Panc1 (cell line): ENCODE data around the gene APCDD1L. TPM values are rescaled to one million over a fixed set of nuclear protein-coding genes. Genes with fewer than 3 reads are reported as not detected.

Experiments
- ATAC-seq: fragments of 200-7000 bp; cut with Tn5 transposase; 2 replicates; pipeline ENCODE4 v1.9.1; 2020; ENCODE audit warnings: mild to moderate bottlenecking, moderate library complexity
- BruUV-seq: library from RNA; stranded (reverse); fragments of 400-500 nt; replicated peaks from 2 replicates; lab custom pipeline; 2021; lab: Mats Ljungman, UMichigan
- CTCF ChIA-PET: fragments of 300-600 bp; sonication (Branson Sonifier 250); formaldehyde crosslinking; loops from one replicate; lab custom pipeline; 2022; ENCODE audit warnings: antibody characterized with exemption; lab: Charles Lee
- POLR2A ChIA-PET: fragments of 300-600 bp; sonication (Branson Sonifier 250); formaldehyde crosslinking; loops from one replicate; lab custom pipeline; 2022; ENCODE audit warnings: antibody characterized with exemption; lab: Charles Lee
- DNase-seq: peaks from one replicate; pipeline ENCODE4 v3.0.0-alpha.2; 2010; ENCODE audit warnings: low read depth, low spot score
- H3K27ac ChIP-seq: 2 replicates; pipeline ENCODE4 v1.5.1; 2011; ENCODE audit warnings: mild to moderate bottlenecking, low read length, inconsistent platforms
- H3K27me3 ChIP-seq: fragments of 200-500 bp; sonication (Bioruptor generic); 2 replicates; pipeline ENCODE4 v1.6.0; 2014; ENCODE audit warnings: low read length, inconsistent platforms; ENCODE audit not compliant: control insufficient read depth, insufficient read depth
- H3K36me3 ChIP-seq: fragments of 200-500 bp; sonication (Bioruptor generic); 2 replicates; pipeline ENCODE4 v1.5.1; 2014; ENCODE audit warnings: inconsistent platforms, mild to moderate bottlenecking, low read length, moderate library complexity; ENCODE audit not compliant: control insufficient read depth, insufficient read depth
- H3K4me1 ChIP-seq: 2 replicates; pipeline ENCODE4 v1.5.1; 2011; ENCODE audit warnings: inconsistent platforms, mild to moderate bottlenecking, low read length, moderate library complexity; ENCODE audit not compliant: control insufficient read depth, insufficient read depth
- H3K4me3 ChIP-seq, 2 experiments: 2 replicates each; pipeline ENCODE4 v1.5.1; 2011 to 2012; ENCODE audit warnings: low read depth in 2 of 2, low read length in 2 of 2, mild to moderate bottlenecking in 2 of 2, inconsistent platforms in 1 of 2, moderate library complexity in 1 of 2
- H3K9me3 ChIP-seq: fragments of 200-500 bp; sonication (Bioruptor generic); 2 replicates; pipeline ENCODE4 v1.5.1; 2014; ENCODE audit warnings: low read depth, mild to moderate bottlenecking, inconsistent platforms, low read length, moderate library complexity; ENCODE audit not compliant: control insufficient read depth, insufficient read depth
- POLR2AphosphoS5 ChIP-seq: IDR thresholded peaks from 2 replicates; pipeline ENCODE4 v1.6.1; 2012; ENCODE audit warnings: mild to moderate bottlenecking, low read depth, low read length, moderate library complexity
- SIN3A ChIP-seq: IDR thresholded peaks from 2 replicates; pipeline ENCODE4 v1.6.1; 2012; ENCODE audit warnings: low read depth, mild to moderate bottlenecking, low read length, moderate library complexity, borderline replicate concordance; ENCODE audit not compliant: insufficient read depth
- TCF7L2 ChIP-seq: IDR thresholded peaks from 2 replicates; pipeline ENCODE4 v1.6.1; 2011; ENCODE audit warnings: mild to moderate bottlenecking, low read depth, low read length, inconsistent platforms
- in situ Hi-C: cut with HindIII; loops from 2 replicates; pipeline ENCODE4 v1.10.0; 2016; ENCODE audit warnings: low sequenced_read_pairs, low pct_unique_long_range_greater_than_20kb
- intact Hi-C: fragments of 100-400 bp; cut with micrococcal nuclease; formaldehyde crosslinking; loops from one replicate; pipeline ENCODE4 v1.10.0; 2022; ENCODE audit not compliant: unreplicated experiment
- total RNA-seq: library from RNA; stranded (reverse); gene quantifications from one replicate; pipeline ENCODE4 v1.2.1, GENCODE V29; 2021; ENCODE audit not compliant: unreplicated experiment
- TF ChIP-seq, protein P1 (sequence below): fragments of 450-650 bp; IDR thresholded peaks from 2 replicates; pipeline ENCODE4 v1.5.1; 2017; ENCODE audit warnings: mild to moderate bottlenecking
- TF ChIP-seq, protein P2 (sequence below), 2 experiments: IDR thresholded peaks; 2 replicates each; pipeline ENCODE4 v1.6.1; 2011 to 2012; ENCODE audit warnings: low read depth in 2 of 2, control low read depth in 1 of 2, low read length in 1 of 2, mild to moderate bottlenecking in 1 of 2, moderate library complexity in 1 of 2; ENCODE audit not compliant: insufficient read depth in 1 of 2

Gene APCDD1L
- total RNA-seq, 1 experiment from 2014 or later, result 0.62 TPM

DNA sequence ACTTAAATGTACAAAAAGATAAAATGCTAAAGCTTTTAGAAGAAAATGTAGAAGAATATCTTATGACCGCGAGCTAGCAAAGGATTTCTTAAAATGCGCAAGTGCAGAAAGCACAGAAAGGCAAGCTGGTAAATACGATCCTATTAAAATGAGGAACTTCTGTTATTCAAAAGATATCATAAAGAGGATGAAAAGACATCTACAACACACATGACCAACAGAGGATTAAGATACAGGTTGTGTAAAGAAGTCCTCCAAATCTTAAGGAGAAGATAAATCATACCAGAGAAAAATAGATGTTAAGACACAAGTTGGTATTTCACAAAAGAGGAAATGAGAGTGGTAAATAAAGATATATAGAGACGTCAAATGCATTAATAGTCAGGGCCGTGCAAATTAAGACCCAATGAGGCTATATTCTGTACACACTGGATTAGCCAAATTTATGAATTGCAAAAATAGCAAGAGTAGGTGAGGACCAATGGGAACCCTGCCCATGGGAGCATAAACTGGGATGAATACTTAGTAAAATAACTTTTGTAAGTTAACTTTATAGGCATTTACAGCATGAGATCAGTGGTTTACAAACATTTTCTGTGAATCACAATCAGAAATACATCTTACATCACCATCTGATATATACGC is 23.0 kb downstream of the APCDD1L start:
- H3K27me3 ChIP-seq, result no peaks in the 10 kb centered on the region
- no TSS peak for BruUV-seq
- in situ Hi-C loops (no loop called here), intact Hi-C loops (no loop called here)
- no peak overlapping the region for H3K27ac ChIP-seq
- no peak overlapping the region for H3K4me3 ChIP-seq
- no peaks in the 10 kb centered on the region for H3K4me1 ChIP-seq
- peaks cover 3% of the 10 kb centered on the region; the same call in 1 of the 2 replicates for H3K9me3 ChIP-seq
- POLR2A ChIA-PET, result no interaction called here
- H3K36me3 ChIP-seq, result no peaks in the 10 kb centered on the region
- CTCF ChIA-PET, result no interaction called here
- ATAC-seq (no peak), DNase-seq (no peak)
- TF ChIP-seq SIN3A, result no peak
- TF ChIP-seq TCF7L2, result no peak
- TF ChIP-seq POLR2AphosphoS5, result no peak
- TF ChIP-seq, protein P1, sequence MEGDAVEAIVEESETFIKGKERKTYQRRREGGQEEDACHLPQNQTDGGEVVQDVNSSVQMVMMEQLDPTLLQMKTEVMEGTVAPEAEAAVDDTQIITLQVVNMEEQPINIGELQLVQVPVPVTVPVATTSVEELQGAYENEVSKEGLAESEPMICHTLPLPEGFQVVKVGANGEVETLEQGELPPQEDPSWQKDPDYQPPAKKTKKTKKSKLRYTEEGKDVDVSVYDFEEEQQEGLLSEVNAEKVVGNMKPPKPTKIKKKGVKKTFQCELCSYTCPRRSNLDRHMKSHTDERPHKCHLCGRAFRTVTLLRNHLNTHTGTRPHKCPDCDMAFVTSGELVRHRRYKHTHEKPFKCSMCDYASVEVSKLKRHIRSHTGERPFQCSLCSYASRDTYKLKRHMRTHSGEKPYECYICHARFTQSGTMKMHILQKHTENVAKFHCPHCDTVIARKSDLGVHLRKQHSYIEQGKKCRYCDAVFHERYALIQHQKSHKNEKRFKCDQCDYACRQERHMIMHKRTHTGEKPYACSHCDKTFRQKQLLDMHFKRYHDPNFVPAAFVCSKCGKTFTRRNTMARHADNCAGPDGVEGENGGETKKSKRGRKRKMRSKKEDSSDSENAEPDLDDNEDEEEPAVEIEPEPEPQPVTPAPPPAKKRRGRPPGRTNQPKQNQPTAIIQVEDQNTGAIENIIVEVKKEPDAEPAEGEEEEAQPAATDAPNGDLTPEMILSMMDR, result no peak
- TF ChIP-seq, protein P2, sequence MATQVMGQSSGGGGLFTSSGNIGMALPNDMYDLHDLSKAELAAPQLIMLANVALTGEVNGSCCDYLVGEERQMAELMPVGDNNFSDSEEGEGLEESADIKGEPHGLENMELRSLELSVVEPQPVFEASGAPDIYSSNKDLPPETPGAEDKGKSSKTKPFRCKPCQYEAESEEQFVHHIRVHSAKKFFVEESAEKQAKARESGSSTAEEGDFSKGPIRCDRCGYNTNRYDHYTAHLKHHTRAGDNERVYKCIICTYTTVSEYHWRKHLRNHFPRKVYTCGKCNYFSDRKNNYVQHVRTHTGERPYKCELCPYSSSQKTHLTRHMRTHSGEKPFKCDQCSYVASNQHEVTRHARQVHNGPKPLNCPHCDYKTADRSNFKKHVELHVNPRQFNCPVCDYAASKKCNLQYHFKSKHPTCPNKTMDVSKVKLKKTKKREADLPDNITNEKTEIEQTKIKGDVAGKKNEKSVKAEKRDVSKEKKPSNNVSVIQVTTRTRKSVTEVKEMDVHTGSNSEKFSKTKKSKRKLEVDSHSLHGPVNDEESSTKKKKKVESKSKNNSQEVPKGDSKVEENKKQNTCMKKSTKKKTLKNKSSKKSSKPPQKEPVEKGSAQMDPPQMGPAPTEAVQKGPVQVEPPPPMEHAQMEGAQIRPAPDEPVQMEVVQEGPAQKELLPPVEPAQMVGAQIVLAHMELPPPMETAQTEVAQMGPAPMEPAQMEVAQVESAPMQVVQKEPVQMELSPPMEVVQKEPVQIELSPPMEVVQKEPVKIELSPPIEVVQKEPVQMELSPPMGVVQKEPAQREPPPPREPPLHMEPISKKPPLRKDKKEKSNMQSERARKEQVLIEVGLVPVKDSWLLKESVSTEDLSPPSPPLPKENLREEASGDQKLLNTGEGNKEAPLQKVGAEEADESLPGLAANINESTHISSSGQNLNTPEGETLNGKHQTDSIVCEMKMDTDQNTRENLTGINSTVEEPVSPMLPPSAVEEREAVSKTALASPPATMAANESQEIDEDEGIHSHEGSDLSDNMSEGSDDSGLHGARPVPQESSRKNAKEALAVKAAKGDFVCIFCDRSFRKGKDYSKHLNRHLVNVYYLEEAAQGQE (IDR thresholded peaks at IDR 0.05; ENCODE audit: insufficient read depth in 1 of 2, low read depth in 2 of 2, low read length in 1 of 2), result no peak

DNA sequence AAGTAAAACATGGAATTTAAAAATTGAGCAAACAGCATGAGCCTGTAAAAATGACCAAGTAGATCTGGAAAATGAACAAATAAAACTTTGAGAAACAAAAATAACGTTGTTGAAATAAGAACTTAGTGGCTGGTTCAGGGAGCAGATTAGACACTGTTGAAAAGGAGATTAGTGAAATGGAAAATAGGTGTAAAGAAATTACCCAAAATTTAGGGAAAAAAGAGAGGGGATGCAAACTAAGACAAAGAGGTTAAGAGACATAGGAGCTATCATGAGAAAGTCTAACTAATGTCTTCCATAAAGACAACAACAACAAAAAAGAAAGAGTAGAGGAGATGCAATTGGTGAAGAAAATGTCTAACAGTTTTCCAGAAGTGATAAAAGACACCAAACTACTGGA is 29.0 kb downstream of the APCDD1L start:
- no peaks in the 10 kb centered on the region for H3K36me3 ChIP-seq
- BruUV-seq, result no TSS peak

More for the DNA sequence above, 29.0 kb downstream of the APCDD1L start:
- in situ Hi-C loops (no loop called here), intact Hi-C loops (no loop called here)
- no peak for ATAC-seq
- DNase-seq, result no peak
- H3K27ac ChIP-seq, result no peak overlapping the region
- no peaks in the 10 kb centered on the region for H3K27me3 ChIP-seq
- CTCF ChIA-PET, result no interaction called here
- no peak overlapping the region for H3K4me3 ChIP-seq
- POLR2A ChIA-PET, result no interaction called here
- TF ChIP-seq SIN3A, result no peak
- TF ChIP-seq POLR2AphosphoS5, result no peak
- TF ChIP-seq TCF7L2, result no peak
- TF ChIP-seq, protein P2 (IDR thresholded peaks at IDR 0.05; ENCODE audit: insufficient read depth in 1 of 2, low read depth in 2 of 2, low read length in 1 of 2), result no peak
- TF ChIP-seq, protein P1, result no peak
- H3K4me1 ChIP-seq, result no peaks in the 10 kb centered on the region
- H3K9me3 ChIP-seq, result peaks cover 11% of the 10 kb centered on the region; the same call in 1 of the 2 replicates
